T-helper 2 cell treated with Interferon-gamma antibody and Interleukin-4, amounts not matched to agents 5 μg/mL and 100 μg/mL, for 36 hours (primary cell): Measurements from ENCODE around the gene RNF4.
A peak's percentile ranks its signal among the peaks of the same experiment; 100 is the strongest.
"Not testable (repeated sequence)": the region's sequence is repeated elsewhere in the genome, so short reads cannot be mapped to it uniquely, and the experiment has no call there.

Source experiments
- DNase-seq: peaks from one replicate; pipeline ENCODE4 v3.0.0; 2021; ENCODE audit warnings: low spot score
- H3K27ac Mint-ChIP-seq: one replicate; pipeline ENCODE4 v1.8.0; 2021; ENCODE audit warnings: mild to moderate bottlenecking, mixed read lengths
- H3K27me3 Mint-ChIP-seq: one replicate; pipeline ENCODE4 v1.8.0; 2021; ENCODE audit warnings: low read depth, mixed read lengths
- H3K36me3 Mint-ChIP-seq: one replicate; pipeline ENCODE4 v1.8.0; 2021; ENCODE audit warnings: low read depth, mixed read lengths
- H3K4me1 Mint-ChIP-seq: one replicate; pipeline ENCODE4 v1.8.0; 2021; ENCODE audit warnings: low read depth, mixed read lengths
- H3K4me3 Mint-ChIP-seq: one replicate; pipeline ENCODE4 v1.8.0; 2022; ENCODE audit warnings: mild to moderate bottlenecking, moderate library complexity, mixed read lengths
- H3K9me3 Mint-ChIP-seq: one replicate; pipeline ENCODE4 v1.8.0; 2021; ENCODE audit warnings: mixed read lengths

Gene RNF4

DNA sequence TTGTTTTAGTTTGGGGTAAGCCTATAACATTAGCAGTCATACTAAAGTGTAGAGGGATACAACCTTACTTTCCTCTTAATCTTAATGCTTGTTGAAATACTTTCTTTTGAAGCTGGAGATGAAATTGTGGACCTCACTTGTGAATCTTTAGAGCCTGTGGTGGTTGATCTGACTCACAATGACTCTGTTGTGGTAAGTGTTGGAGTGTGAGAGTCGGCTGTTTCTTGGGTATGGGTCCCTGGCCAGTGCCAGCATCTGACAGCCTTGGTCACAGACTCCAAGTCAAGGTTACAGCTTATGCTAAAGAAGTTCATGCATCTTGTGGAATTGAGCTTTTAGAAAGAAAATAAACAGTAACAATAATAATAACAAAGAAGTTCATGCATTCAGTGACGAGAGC lies 31.6 kb downstream of the RNF4 start:
- Mint-ChIP-seq H3K4me3 (no peak overlapping the region), H3K27ac (no peak overlapping the region), H3K27me3 (no peaks in the 10 kb centered on the region), H3K4me1 (peaks cover 3% of the 10 kb centered on the region), H3K36me3 (peaks cover 58% of the 10 kb centered on the region), H3K9me3 (no peaks in the 10 kb centered on the region)
- no peak for DNase-seq

DNA sequence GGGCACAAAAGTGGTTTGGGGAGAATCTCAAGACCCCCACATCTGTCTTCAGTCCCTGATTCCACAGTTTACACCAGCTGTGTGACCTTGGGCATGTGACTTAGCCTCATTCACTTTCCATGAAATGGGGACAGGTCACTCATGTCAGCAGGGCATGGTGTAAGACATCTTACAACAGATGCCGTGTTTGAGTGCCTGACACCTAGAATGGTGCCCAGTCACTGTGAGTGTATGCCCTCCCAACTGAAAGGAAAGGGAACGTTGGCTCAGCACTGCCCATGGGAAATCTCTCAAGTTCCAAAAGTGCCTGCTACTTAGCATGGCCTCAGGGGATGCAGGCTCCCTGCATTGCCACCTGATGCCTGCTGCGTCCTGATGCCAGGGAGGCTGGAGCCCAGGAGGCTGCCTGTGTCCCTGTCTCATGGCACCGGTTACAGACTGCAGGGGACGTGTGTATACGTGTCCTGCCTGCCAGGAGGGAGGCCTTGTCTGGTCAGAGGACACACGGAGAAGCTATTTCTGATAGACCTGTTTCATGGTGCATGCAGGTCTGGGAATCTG lies 32.2 kb downstream of the RNF4 start:
- Mint-ChIP-seq H3K9me3 (no peaks in the 10 kb centered on the region), H3K4me3 (no peak overlapping the region), H3K36me3 (peaks cover 54% of the 10 kb centered on the region), H3K27me3 (no peaks in the 10 kb centered on the region), H3K4me1 (peaks cover 3% of the 10 kb centered on the region), H3K27ac (no peak overlapping the region)
- DNase-seq, result no peak

GRCh38 chr4:2503809-2504208 lies 34.9 kb downstream of the RNF4 start:
- Mint-ChIP-seq H3K4me1 (peaks cover 2% of the 10 kb centered on the region), H3K27me3 (no peaks in the 10 kb centered on the region), H3K27ac (no peak overlapping the region), H3K4me3 (no peak overlapping the region), H3K9me3 (no peaks in the 10 kb centered on the region), H3K36me3 (peaks cover 52% of the 10 kb centered on the region)
- DNase-seq, result no peak

DNA sequence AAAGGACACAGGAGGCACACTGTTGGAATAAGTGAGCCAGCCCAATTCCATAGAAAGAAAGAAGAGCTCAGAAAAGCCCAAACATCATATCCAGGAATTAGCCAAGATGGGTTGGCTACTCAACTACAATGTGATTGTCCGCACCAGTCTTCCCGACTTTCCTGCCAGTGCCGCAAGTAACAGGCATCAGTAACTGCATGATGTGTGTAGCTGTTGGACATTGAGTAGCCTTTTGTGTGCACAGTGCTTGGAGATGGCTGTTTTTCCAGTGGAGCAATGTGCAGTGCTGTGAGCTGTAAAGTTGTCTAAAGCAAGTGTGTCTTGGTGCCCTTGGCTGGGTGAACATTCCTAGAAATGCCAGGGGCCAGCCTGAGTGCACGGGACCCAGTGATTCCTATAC lies 38.4 kb downstream of the RNF4 start:
- no peak overlapping the region for H3K4me3 Mint-ChIP-seq
- no peaks in the 10 kb centered on the region for H3K9me3 Mint-ChIP-seq
- peaks cover 44% of the 10 kb centered on the region for H3K36me3 Mint-ChIP-seq
- peaks cover 2% of the 10 kb centered on the region for H3K4me1 Mint-ChIP-seq
- H3K27me3 Mint-ChIP-seq, result no peaks in the 10 kb centered on the region
- DNase-seq, result no peak
- no peak overlapping the region for H3K27ac Mint-ChIP-seq

GRCh38 chr4:2507855-2508254 lies 38.9 kb downstream of the RNF4 start:
- Mint-ChIP-seq H3K27me3 (no peaks in the 10 kb centered on the region), H3K27ac (no peak overlapping the region), H3K36me3 (peaks cover 45% of the 10 kb centered on the region), H3K4me3 (no peak overlapping the region), H3K9me3 (no peaks in the 10 kb centered on the region), H3K4me1 (peaks cover 2% of the 10 kb centered on the region)
- no peak for DNase-seq

DNA sequence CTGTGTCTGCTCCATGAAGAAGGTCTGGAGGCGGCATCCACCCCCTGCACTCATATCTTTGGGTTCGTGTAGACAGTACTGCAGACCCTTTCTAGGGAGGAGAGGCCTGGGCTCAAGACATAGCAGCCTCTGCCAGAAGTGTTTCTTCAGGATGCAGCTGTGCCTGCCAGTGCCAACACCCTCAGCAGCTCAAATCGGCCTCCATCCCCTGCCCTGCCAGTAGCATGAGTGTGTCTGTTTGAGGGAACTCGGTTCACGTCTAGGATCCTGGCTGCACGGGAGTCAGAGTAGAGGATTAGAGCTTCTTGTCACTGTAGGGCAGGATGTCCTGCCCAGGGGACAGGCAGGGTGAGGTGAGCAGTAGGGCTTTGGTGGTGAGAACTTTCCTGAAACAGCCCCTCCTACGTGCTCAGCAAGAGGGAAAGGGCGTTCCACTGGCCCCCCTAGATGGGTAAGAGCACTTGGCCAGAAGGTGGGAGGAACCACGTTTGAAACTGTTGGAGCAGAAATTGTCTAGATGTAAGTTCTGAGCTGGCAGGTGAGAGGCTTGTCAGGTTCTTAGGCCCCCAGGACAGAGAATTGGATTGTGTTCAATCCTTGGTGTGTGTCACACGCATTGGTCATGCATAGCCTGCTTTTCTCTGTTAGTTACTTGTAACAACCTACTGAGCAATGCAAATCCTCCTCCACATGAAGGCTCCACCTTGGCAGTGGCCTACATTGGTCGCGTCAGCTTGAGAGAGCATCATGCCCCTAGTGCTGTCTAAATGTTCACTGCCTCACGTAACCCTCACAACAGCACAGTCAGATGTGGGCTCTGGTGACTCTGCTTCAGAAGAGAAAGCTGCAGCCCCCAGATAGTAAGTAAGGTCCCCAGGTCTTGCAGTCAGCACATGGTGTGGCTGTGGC lies 41.7 kb downstream of the RNF4 start:
- Mint-ChIP-seq H3K4me3 (no peak overlapping the region), H3K4me1 (peaks cover 2% of the 10 kb centered on the region), H3K36me3 (peaks cover 57% of the 10 kb centered on the region), H3K9me3 (no peaks in the 10 kb centered on the region), H3K27ac (no peak overlapping the region), H3K27me3 (no peaks in the 10 kb centered on the region)
- DNase-seq, result no peak

DNA sequence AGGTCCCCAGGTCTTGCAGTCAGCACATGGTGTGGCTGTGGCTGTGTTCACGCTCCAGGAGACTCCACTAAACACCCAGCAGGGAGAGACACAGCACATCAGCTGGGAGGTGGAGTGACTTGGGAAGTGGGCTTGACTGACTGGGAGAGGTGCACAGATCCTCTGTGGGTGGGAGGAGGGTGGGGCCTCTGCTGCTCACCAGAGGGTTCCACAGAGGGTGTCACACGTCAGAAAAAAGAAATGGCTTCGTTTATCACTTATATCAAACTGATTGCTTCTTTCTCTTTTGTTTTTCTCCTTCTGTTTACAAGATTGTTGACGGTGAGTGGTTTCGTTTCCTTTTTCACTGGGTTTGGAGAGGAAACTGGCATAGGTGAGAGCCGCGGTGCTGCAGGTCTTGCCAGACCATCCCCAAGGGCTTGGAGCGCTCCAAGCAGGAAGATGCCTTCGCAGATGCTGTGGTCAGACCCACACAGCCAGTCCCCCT lies 42.8 kb downstream of the RNF4 start:
- H3K4me3 Mint-ChIP-seq, result no peak overlapping the region
- no peak for DNase-seq

GRCh38 chr4:2512396-2513135 lies 43.7 kb downstream of the RNF4 start:
- no peak overlapping the region for H3K4me3 Mint-ChIP-seq
- DNase-seq, result no peak
- no peak overlapping the region for H3K27ac Mint-ChIP-seq
- no peaks in the 10 kb centered on the region for H3K9me3 Mint-ChIP-seq
- H3K36me3 Mint-ChIP-seq, result peaks cover 54% of the 10 kb centered on the region
- H3K4me1 Mint-ChIP-seq, result peaks cover 2% of the 10 kb centered on the region
- no peaks in the 10 kb centered on the region for H3K27me3 Mint-ChIP-seq

More for the DNA sequence above, 42.8 kb downstream of the RNF4 start:
- Mint-ChIP-seq H3K27me3 (no peaks in the 10 kb centered on the region), H3K36me3 (peaks cover 59% of the 10 kb centered on the region), H3K9me3 (no peaks in the 10 kb centered on the region), H3K27ac (no peak overlapping the region), H3K4me1 (peaks cover 2% of the 10 kb centered on the region)

DNA sequence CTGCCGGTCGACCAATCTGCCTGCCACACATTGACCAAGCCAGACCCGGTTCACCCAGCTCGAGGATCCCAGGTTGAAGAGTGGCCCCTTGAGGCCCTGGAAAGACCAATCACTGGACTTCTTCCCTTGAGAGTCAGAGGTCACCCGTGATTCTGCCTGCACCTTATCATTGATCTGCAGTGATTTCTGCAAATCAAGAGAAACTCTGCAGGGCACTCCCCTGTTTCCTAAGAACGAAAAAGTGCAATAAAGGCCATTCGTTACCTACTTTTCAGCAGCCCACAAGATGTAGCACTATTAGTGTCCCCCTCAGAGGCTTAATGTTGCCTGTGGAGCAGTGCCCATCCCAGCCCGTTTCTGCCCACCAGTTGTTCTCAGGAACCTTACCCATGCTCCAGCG lies 45.3 kb downstream of the RNF4 start:
- not testable (repeated sequence) for H3K27ac Mint-ChIP-seq

DNA sequence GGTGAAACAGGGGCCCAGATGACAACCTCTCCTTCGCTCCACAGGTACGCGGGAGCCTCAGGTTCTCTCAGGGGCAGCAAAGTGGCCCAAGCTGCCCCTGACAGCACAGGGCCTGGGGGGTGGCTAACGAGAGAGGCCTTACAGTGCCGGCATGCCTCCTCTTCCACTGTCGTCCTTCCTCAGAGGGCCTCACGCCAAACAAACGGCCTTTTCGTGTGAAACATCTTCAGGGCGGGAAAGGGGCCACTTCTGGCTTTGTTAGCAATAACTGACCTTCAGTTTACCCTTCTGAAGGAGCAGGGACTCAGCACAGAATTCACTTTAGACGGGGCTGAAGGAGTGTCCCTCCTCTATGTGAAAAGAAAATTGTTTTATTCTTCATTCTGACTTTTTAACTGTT lies 46.0 kb downstream of the RNF4 start:
- H3K9me3 Mint-ChIP-seq, H3K27ac Mint-ChIP-seq, H3K4me3 Mint-ChIP-seq, H3K4me1 Mint-ChIP-seq, H3K27me3 Mint-ChIP-seq, DNase-seq: not testable (repeated sequence)
- H3K36me3 Mint-ChIP-seq, result peaks cover 50% of the 10 kb centered on the region

More for the DNA sequence above, 45.3 kb downstream of the RNF4 start:
- H3K27me3 Mint-ChIP-seq, H3K4me3 Mint-ChIP-seq, DNase-seq, H3K9me3 Mint-ChIP-seq, H3K4me1 Mint-ChIP-seq: not testable (repeated sequence)
- peaks cover 51% of the 10 kb centered on the region for H3K36me3 Mint-ChIP-seq

DNA sequence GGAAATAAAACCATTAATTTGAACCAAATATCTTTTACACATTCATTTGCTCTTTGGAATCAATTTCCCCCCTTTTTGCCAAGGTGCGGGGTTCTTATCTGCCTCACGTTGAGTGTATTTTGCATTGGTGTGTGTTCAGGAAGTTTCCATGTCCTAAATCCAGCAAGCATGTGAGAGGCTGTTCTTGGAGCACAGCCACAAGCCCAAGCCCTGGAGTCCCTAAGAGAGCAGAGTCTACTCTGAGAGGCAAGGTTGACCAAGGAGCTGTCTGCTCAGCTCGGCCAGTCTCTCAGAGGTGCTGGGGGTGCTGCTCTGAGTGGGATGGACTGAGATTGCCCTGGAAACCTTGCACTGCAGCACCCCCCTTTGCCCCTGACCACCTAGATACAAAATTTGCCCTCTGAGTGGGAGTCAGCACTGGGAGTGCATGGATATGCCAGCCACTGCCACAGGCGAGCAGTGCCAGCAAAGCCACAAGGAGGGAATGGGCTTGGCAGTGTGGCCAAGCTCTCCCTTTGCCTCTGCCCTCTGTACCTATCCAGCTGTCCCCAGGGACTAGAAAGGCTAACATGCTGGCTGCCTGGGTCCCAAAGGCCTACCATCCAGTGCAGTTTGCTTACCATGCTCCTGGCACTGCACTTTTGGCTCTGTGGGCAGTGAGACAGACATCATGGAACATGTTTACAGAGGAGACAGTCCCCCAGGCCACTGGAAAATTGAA lies 47.1 kb downstream of the RNF4 start:
- H3K36me3 Mint-ChIP-seq, result peaks cover 42% of the 10 kb centered on the region
- H3K27ac Mint-ChIP-seq, result peak overlapping the region; percentile 24
- no peaks in the 10 kb centered on the region for H3K9me3 Mint-ChIP-seq
- H3K4me1 Mint-ChIP-seq, result no peaks in the 10 kb centered on the region
- DNase-seq, result no peak
- H3K27me3 Mint-ChIP-seq, result no peaks in the 10 kb centered on the region
- no peak overlapping the region for H3K4me3 Mint-ChIP-seq

DNA sequence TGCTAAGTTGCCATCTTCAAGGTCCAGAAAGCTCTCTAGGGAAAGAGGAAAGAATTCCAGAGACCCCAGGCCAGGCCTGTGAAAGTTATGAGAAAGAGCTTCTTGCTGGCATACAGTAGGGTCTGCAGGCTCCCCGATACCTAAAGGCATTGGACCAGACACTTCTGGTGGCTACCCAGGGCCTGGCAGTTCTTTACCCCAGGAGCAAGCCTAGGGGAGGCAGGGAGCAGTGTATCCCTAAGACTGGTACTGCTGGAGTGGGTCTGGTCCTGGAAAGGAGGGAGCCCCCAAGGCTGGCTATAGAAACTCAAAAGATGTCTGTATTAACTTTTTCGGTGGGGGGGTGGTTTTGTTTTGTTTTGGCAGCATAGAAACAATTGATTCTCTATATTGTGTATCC lies 47.7 kb downstream of the RNF4 start:
- H3K4me3 Mint-ChIP-seq, result no peak overlapping the region
- no peak overlapping the region for H3K27ac Mint-ChIP-seq
- no peaks in the 10 kb centered on the region for H3K4me1 Mint-ChIP-seq
- no peaks in the 10 kb centered on the region for H3K9me3 Mint-ChIP-seq
- H3K27me3 Mint-ChIP-seq, result no peaks in the 10 kb centered on the region
- peaks cover 43% of the 10 kb centered on the region for H3K36me3 Mint-ChIP-seq
- no peak for DNase-seq

GRCh38 chr4:2526559-2526958 lies 57.7 kb downstream of the RNF4 start:
- no peak overlapping the region for H3K27ac Mint-ChIP-seq
- H3K4me3 Mint-ChIP-seq, result no peak overlapping the region
- no peaks in the 10 kb centered on the region for H3K4me1 Mint-ChIP-seq
- no peaks in the 10 kb centered on the region for H3K36me3 Mint-ChIP-seq
- H3K9me3 Mint-ChIP-seq, result no peaks in the 10 kb centered on the region
- DNase-seq, result no peak
- no peaks in the 10 kb centered on the region for H3K27me3 Mint-ChIP-seq
